HFFc6 (cell line): ENCODE measurements around the gene FZR1. TPM values are rescaled to one million over a fixed set of nuclear protein-coding genes. Genes with fewer than 3 reads are reported as not detected.

ENCODE experiments used
- DNase-seq: peaks from one replicate; pipeline ENCODE4 v3.0.0-alpha.2; 2018
- H3K27ac Mint-ChIP-seq: 2 replicates; pipeline ENCODE4 v1.8.0; 2020; ENCODE audit warnings: mild to moderate bottlenecking, mixed read lengths
- H3K27me3 Mint-ChIP-seq: 2 replicates; pipeline ENCODE4 v1.8.0; 2021; ENCODE audit warnings: mild to moderate bottlenecking, moderate library complexity, mixed read lengths; ENCODE audit not compliant: insufficient read depth
- H3K36me3 Mint-ChIP-seq: 2 replicates; pipeline ENCODE4 v1.8.0; 2021; ENCODE audit warnings: low read depth, mixed read lengths
- H3K4me1 Mint-ChIP-seq: 2 replicates; pipeline ENCODE4 v1.8.0; 2020; ENCODE audit warnings: low read depth, mixed read lengths
- H3K4me3 Mint-ChIP-seq: 2 replicates; pipeline ENCODE4 v1.8.0; 2020; ENCODE audit warnings: mild to moderate bottlenecking, moderate library complexity, mixed read lengths
- H3K9me3 Mint-ChIP-seq: 2 replicates; pipeline ENCODE4 v1.8.0; 2020; ENCODE audit warnings: mild to moderate bottlenecking, mixed read lengths
- CTCF ChIP-seq: fragments of 200-600 bp; sonication (generic); IDR thresholded peaks from 2 replicates; pipeline ENCODE4 v1.5.0; 2021; ENCODE audit warnings: antibody characterized with exemption, mild to moderate bottlenecking
- total RNA-seq, 6 experiments: library from RNA; stranded (reverse); fragmentation: NEBNext Ultra II Directional; extraction: Animal tissue kit (Norgen Biotek cat#: 25700); gene quantifications; 2 replicates in 1 of 6; 3 replicates in 5 of 6; pipeline ENCODE4 v1.2.3, GENCODE V29; 2021

The FZR1 gene
- total RNA-seq, 6 experiments from 2014 or later = 43.9 to 56.8 (median 46.0) TPM

- Mint-ChIP-seq H3K4me3 (no peak within 1 kb of the TSS), H3K9me3 (no peaks in the 10 kb centered on the region), H3K36me3 (no peaks in the 10 kb centered on the region)
These were observed 22.9 kb upstream of the FZR1 start, which contains the start of gene SMIM44 for GRCh38 chr19:3483226-3483628. Gene SMIM44 (minus strand): TSS chr19:3483441. CDS start chr19:3483403, 38 bp downstream.

GRCh38 chr19:3491396-3492119, 14.6 kb upstream of the FZR1 start:
- peaks cover 5% of the 10 kb centered on the region; the same call in 1 of the 2 replicates for H3K36me3 Mint-ChIP-seq
- H3K9me3 Mint-ChIP-seq = no peaks in the 10 kb centered on the region
- H3K4me1 Mint-ChIP-seq = no peaks in the 10 kb centered on the region
- no peak overlapping the region for H3K4me3 Mint-ChIP-seq
- DNase-seq = no peak
- H3K27ac Mint-ChIP-seq = no peak overlapping the region
- TF ChIP-seq CTCF = no peak
- H3K27me3 Mint-ChIP-seq = no peaks in the 10 kb centered on the region

More at GRCh38 chr19:3483226-3483628, 22.9 kb upstream of the FZR1 start, which contains the start of gene SMIM44:
- peaks cover 13% of the 10 kb centered on the region for H3K27me3 Mint-ChIP-seq
- TF ChIP-seq CTCF = no peak
- H3K4me1 Mint-ChIP-seq = no peaks in the 10 kb centered on the region
- no peak within 1 kb of the TSS for H3K27ac Mint-ChIP-seq
- no peak for DNase-seq

GRCh38 chr19:3492131-3492839, 13.8 kb upstream of the FZR1 start:
- no peaks in the 10 kb centered on the region for H3K4me1 Mint-ChIP-seq
- DNase-seq = no peak
- H3K4me3 Mint-ChIP-seq = no peak overlapping the region
- no peak overlapping the region for H3K27ac Mint-ChIP-seq
- peak; percentile 13; the same call in 1 of the 2 replicates for TF ChIP-seq CTCF
- peaks cover 9% of the 10 kb centered on the region; the same call in 1 of the 2 replicates for H3K36me3 Mint-ChIP-seq
- H3K9me3 Mint-ChIP-seq = no peaks in the 10 kb centered on the region
- no peaks in the 10 kb centered on the region for H3K27me3 Mint-ChIP-seq

DNA sequence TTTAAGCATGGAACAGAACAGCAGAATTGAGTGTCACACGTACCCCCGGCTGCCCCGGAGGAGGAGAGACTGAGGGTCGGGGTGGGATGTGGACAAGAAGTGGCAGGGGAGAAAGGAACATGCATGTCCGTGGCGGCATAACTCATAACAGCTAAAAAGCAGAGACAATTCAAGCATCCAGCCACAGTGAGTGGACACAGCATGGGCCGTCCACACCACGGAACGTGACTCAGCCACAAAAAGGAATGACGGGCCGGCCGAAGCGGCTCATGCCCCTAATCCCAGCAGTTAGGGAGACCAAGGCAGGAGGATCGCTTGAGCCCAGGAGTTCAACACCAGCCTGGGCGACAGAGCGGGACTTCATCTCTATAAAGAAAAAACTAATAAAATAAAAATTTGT, 13.2 kb upstream of the FZR1 start:
- H3K4me1 Mint-ChIP-seq = peaks cover 2% of the 10 kb centered on the region; the same call in 1 of the 2 replicates
- no peak overlapping the region for H3K4me3 Mint-ChIP-seq
- H3K27ac Mint-ChIP-seq = no peak overlapping the region
- TF ChIP-seq CTCF = no peak
- H3K9me3 Mint-ChIP-seq = no peaks in the 10 kb centered on the region
- H3K27me3 Mint-ChIP-seq = no peaks in the 10 kb centered on the region
- no peak for DNase-seq
- peaks cover 13% of the 10 kb centered on the region for H3K36me3 Mint-ChIP-seq

DNA sequence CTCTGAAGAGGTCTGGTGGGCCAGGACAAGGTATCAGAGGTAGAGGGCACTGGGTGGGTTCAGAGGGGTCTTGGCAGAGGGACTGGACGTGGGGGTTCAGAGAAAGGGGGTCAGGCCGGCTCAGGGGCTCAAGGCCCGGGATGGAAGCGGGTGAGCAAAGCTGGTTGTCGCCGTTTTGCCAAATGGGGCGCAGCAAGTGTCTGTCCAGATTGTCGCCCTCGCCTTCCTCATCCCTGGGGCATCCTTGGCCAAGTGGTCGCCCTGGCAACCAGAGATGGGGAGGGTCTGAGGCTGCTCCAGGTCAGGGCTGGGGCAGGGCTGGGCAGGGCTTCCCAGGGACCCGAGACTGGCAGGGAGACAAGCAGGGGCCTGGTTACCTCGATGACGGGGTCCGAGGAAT, 12.5 kb upstream of the FZR1 start:
- Mint-ChIP-seq H3K4me1 (peaks cover 5% of the 10 kb centered on the region; the same call in 1 of the 2 replicates), H3K4me3 (no peak overlapping the region), H3K9me3 (no peaks in the 10 kb centered on the region), H3K27me3 (no peaks in the 10 kb centered on the region), H3K36me3 (peaks cover 15% of the 10 kb centered on the region), H3K27ac (no peak overlapping the region; the same call in 1 of the 2 replicates)
- no peak for DNase-seq
- no peak for TF ChIP-seq CTCF
